ENCODE measurements around the gene MMAB. TPM values are rescaled to one million over a fixed set of nuclear protein-coding genes. Genes with fewer than 3 reads are reported as not detected.

The MMAB gene
- total and polyA plus RNA-seq, 2 donors (not counting 3 experiments of a cell fraction or from before 2014, with no cell fraction given) = 39.1 to 46.0 TPM

DNA sequence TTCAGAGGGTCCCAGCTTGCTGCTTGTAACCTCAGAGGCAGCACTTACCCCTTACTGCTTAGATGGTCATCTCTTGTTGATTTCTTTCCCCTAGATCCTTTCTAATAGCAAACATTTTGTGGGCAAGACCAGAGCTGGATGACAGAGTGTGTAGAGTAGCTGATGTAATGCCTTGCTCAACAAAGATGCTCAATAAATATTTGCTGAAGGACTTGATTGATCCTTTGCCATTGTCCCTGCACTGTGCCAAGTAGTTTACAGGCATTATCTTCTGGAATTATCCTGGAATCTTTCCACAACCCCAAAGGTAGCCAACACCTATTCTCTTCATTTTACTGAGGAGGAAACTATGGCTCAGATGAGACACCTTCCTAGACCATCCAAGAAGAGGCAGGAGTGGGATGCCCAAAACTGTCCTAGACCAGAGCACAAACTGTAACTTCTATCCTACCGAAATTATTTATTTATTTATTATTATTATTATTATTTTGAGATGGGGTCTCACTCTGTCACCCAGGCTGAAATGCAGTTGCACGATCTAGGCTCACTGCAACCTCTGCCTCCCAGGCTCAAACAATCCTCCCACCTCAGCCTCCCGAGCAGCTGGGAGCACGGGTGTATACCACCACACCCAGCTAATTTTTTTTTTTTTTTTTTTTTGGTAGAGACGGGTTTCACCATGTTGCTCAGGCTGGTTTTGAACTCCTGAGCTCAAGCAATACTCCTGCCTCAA, 1.4 kb downstream of the MMAB start:
- Histone ChIP-seq H4K20me1 (replicated peaks; ENCODE audit: control insufficient read depth, extremely low read depth, insufficient read depth, low read length) (no peaks in the 10 kb centered on the region), H3K4me2 (ENCODE audit: insufficient read depth, low read length) (peak overlapping the region; percentile 54), H3K4me3 (replicated peaks in 1 of 3; ENCODE audit: insufficient read depth in 1 of 3, low read depth in 1 of 3, low read length in 3 of 3) (no peak overlapping the region), H3K9me3 (replicated peaks; ENCODE audit: control insufficient read depth, insufficient read depth, low read length) (no peaks in the 10 kb centered on the region), H3K27me3 (ENCODE audit: control insufficient read depth in 2 of 2, insufficient read depth in 2 of 2, low read length in 2 of 2) (no peaks in the 10 kb centered on the region), H3K36me3 (ENCODE audit: control insufficient read depth in 2 of 2, extremely low read depth in 1 of 2, insufficient read depth in 2 of 2, low read length in 2 of 2) (peaks cover 0 to 9% of the 10 kb centered on the region in 2 experiments), H3K27ac (ENCODE audit: insufficient read depth, low read depth, low read length) (no peak overlapping the region), H3K9me1 (replicated peaks; ENCODE audit: control insufficient read depth, extremely low read depth, insufficient read depth, low read length) (no peaks in the 10 kb centered on the region), H3K9ac (replicated peaks; ENCODE audit: extremely low read depth, insufficient read depth, low read length) (no peak overlapping the region), H3K79me2 (ENCODE audit: control insufficient read depth, insufficient read depth, low read length) (peaks cover 6% of the 10 kb centered on the region), H3K4me1 (ENCODE audit: control insufficient read depth, extremely low read depth, insufficient read depth, low read length) (peaks cover 16% of the 10 kb centered on the region), H2AFZ (ENCODE audit: low read depth, low read length) (no peak overlapping the region)
- CTCF ChIA-PET = interaction anchor here (0.7 to 4.2 kb wide), 7 partner anchors 12 to 203 kb away, joined by 3 to 37 read pairs (median 10); no protein-coding TSS in a partner anchor
- intact Hi-C loops (cut with micrococcal nuclease) (loop anchor here (2.0 to 10.0 kb wide), 3 partner anchors 95 to 143 kb away; partner anchors contain the start of genes FAM222A, KCTD10 and UBE3B), dilution Hi-C loops (cut with MboI; ENCODE audit: extremely low pct_ligation_motif_present, low sequenced_read_pairs) (no loop called here)
- FAIRE-seq (no peak), DNase-seq (ENCODE audit: low read depth, low spot score) (no peak)
- POLR2A ChIA-PET = no interaction called here
- no TSS peak for BruUV-seq (replicated peaks)
- TF ChIP-seq FOS (IDR thresholded peaks at IDR 0.05; ENCODE audit: borderline replicate concordance, insufficient read depth, low read length) (no peak), POLR2AphosphoS5 (IDR thresholded peaks at IDR 0.05; ENCODE audit: insufficient read depth, low read depth, low read length) (no peak), JUN (IDR thresholded peaks at IDR 0.05; ENCODE audit: borderline replicate concordance, insufficient read depth, insufficient read length, low read depth) (no peak), POLR2A (IDR thresholded peaks at IDR 0.05; ENCODE audit: low read depth, low read length) (no peak), GATA2 (IDR thresholded peaks at IDR 0.05; ENCODE audit: insufficient read depth, insufficient read length, low read depth, low read length) (no peak), MAX (IDR thresholded peaks at IDR 0.05; ENCODE audit: insufficient read depth, insufficient read length) (no peak), EZH2 (IDR thresholded peaks at IDR 0.05; ENCODE audit: borderline replicate concordance, low read depth, low read length, severe bottlenecking) (no peak), MYC (IDR thresholded peaks at IDR 0.05; ENCODE audit: low read depth, low read length) (no peak)
- TF ChIP-seq, protein P1, sequence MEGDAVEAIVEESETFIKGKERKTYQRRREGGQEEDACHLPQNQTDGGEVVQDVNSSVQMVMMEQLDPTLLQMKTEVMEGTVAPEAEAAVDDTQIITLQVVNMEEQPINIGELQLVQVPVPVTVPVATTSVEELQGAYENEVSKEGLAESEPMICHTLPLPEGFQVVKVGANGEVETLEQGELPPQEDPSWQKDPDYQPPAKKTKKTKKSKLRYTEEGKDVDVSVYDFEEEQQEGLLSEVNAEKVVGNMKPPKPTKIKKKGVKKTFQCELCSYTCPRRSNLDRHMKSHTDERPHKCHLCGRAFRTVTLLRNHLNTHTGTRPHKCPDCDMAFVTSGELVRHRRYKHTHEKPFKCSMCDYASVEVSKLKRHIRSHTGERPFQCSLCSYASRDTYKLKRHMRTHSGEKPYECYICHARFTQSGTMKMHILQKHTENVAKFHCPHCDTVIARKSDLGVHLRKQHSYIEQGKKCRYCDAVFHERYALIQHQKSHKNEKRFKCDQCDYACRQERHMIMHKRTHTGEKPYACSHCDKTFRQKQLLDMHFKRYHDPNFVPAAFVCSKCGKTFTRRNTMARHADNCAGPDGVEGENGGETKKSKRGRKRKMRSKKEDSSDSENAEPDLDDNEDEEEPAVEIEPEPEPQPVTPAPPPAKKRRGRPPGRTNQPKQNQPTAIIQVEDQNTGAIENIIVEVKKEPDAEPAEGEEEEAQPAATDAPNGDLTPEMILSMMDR (IDR thresholded peaks at IDR 0.05; ENCODE audit: extremely low read depth in 1 of 2, insufficient read depth in 1 of 2, low read depth in 1 of 2, low read length in 2 of 2) = no peak

Data from endothelial cell of umbilical vein (primary cell).